ENCODE data around the gene LILRA1.

- TF ChIP-seq EZH2phosphoT487 (IDR thresholded peaks at IDR 0.05; ENCODE audit: borderline replicate concordance, low read length) = no peak
- TF ChIP-seq, protein P1, sequence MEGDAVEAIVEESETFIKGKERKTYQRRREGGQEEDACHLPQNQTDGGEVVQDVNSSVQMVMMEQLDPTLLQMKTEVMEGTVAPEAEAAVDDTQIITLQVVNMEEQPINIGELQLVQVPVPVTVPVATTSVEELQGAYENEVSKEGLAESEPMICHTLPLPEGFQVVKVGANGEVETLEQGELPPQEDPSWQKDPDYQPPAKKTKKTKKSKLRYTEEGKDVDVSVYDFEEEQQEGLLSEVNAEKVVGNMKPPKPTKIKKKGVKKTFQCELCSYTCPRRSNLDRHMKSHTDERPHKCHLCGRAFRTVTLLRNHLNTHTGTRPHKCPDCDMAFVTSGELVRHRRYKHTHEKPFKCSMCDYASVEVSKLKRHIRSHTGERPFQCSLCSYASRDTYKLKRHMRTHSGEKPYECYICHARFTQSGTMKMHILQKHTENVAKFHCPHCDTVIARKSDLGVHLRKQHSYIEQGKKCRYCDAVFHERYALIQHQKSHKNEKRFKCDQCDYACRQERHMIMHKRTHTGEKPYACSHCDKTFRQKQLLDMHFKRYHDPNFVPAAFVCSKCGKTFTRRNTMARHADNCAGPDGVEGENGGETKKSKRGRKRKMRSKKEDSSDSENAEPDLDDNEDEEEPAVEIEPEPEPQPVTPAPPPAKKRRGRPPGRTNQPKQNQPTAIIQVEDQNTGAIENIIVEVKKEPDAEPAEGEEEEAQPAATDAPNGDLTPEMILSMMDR (IDR thresholded peaks at IDR 0.05; ENCODE audit: low read depth, low read length, poor library complexity, severe bottlenecking) = no peak
These were observed 53.0 kb downstream of the LILRA1 start for GRCh38 chr19:54646331-54646841.

Data from DOHH2 (cell line).